GM18951 (cell line): Measurements from ENCODE around the gene ME1.
"Not testable (repeated sequence)": the region's sequence is repeated elsewhere in the genome, so short reads cannot be mapped to it uniquely, and the experiment has no call there.

Source experiments
- POLR2A ChIP-seq: IDR thresholded peaks from 4 replicates; pipeline ENCODE4 v1.6.1; 2011; ENCODE audit warnings: mild to moderate bottlenecking; ENCODE audit not compliant: insufficient read length, insufficient read depth; ENCODE audit errors: extremely low read depth
- in situ Hi-C: fragments of 300-500 bp; cut with MboI; formaldehyde crosslinking; loops from one replicate; pipeline ENCODE4 v1.12.0; 2022; ENCODE audit warnings: low sequenced_read_pairs, mixed read lengths, inconsistent platforms; ENCODE audit not compliant: unreplicated experiment

ME1 gene

DNA sequence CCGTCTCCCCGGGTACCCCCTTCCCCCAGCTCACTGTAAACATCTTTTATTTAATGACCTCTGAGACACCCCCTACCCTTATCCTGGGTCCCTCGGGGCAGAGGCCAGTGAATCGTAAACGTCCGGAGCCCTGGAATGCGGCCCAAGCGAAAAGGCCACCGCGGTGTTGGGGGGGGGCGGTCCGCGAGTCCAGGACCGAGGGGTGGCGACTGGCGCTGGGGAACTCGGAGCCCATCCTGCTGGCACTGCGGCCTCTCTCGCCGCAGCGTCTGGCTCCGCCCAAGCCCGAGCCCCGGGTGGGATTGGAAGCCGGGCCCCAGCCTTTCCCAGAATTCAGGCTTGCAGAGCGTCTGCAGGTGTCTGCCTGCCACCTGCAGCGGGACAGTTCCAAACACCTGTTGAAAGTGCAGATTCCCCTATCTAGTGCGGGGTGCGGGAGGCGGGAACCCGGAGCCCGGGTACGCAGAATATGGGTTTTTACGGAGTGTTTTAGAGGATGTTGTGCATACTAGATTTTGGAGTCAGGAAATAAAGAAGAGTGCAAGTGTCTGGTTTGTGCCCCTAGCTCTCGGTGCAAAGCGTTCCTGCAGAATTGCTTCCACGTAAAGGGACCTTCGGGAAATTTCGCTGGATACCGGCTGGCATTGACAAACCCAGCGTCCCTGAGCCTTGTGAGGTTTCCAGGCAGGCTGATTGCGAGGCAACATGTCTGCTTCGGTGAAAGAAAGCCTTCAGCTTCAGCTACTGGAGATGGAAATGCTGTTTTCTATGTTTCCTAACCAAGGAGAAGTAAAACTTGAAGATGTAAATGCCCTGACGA is 236.9 kb downstream of the ME1 start:
- no peak for TF ChIP-seq POLR2A

GRCh38 chr6:83192871-83193746 is 237.7 kb downstream of the ME1 start, which contains the start of the genes PGM3 and RWDD2A:
Gene PGM3, minus strand, starts transcription at chr6:83193265. Its CDS starts 2,253 bp downstream, at chr6:83191012.
Gene RWDD2A, plus strand, starts transcription at chr6:83193357. Its CDS starts 1,095 bp downstream, at chr6:83194452.
- peak; percentile 90 for TF ChIP-seq POLR2A
- in situ Hi-C loops, result no loop called here

More for the DNA sequence above, 236.9 kb downstream of the ME1 start:
- in situ Hi-C loops, result no loop called here

DNA sequence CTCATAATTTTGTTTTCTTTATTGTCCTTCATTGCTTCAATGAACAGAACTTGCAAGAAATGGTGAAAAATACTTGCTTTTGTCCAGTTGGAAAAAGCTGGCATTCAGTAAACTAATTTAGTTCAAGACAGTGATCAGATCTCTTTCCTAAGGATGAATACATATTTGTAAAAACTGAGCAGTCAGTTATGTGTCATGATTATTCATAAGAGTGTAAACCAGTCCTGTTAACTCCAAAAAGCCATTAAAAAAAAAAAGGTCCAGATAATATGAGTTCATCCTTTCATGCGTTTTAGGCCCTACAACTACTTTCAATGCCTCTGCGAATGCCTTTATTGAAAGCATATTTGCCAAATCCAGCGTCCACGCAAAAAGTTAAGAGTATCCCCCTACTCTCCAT is 238.4 kb downstream of the ME1 start:
- TF ChIP-seq POLR2A, result no peak
- in situ Hi-C loops, result no loop called here

GRCh38 chr6:83191974-83192373 is 238.9 kb downstream of the ME1 start:
- in situ Hi-C loops, result not testable (repeated sequence)

DNA sequence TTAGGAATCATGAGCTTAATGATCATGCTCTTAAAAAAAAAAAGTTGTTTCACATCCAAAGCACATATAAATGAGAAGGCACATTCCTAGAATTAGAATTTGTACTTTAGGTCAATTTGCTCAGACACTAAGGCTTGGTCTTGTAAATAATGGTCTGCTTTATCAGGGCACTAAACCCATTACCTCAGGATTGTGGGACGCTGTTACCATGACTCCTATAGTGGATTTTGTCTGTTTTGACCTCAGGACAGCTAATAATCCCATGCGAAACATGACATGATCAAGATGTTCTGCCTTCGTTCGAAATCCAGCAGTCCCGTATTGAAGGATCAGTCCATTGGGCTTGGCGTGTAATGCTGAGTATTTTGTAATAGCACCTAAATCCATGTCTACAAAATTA is 240.2 kb downstream of the ME1 start:
- in situ Hi-C loops, result no loop called here
- TF ChIP-seq POLR2A, result no peak

GRCh38 chr6:83188501-83188900 is 242.3 kb downstream of the ME1 start:
- TF ChIP-seq POLR2A, result no peak

DNA sequence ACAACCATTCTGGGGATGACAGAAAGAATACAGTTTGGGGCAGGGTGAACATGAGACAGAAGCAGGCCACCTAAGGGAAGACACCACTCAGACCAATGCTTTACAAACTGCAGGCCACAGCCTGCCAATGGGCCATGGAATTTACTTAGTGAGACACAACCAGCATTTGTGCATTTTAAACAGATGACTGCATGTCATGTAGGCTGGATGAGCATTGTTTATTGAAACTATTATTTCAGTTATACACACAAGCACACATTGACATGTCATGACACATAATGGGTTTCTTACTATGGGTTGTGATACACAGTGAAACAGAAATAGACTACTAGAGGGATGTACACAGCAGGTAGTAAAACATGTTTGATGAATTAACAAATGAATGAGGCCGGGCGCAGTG is 245.8 kb downstream of the ME1 start:
- in situ Hi-C loops, result no loop called here

More at GRCh38 chr6:83188501-83188900, 242.3 kb downstream of the ME1 start:
- in situ Hi-C loops, result no loop called here

GRCh38 chr6:83183082-83183828 is 247.6 kb downstream of the ME1 start:
- in situ Hi-C loops, result no loop called here
- no peak for TF ChIP-seq POLR2A

More for the DNA sequence above, 245.8 kb downstream of the ME1 start:
- no peak for TF ChIP-seq POLR2A

GRCh38 chr6:83182114-83182513 is 248.7 kb downstream of the ME1 start:
- TF ChIP-seq POLR2A, result no peak
- in situ Hi-C loops, result no loop called here

- TF ChIP-seq POLR2A, result no peak
- in situ Hi-C loops, result no loop called here
Measured at GRCh38 chr6:83180426-83180950, 250.4 kb downstream of the ME1 start.

- no peak for TF ChIP-seq POLR2A
- in situ Hi-C loops, result no loop called here
Measured at GRCh38 chr6:83176246-83176645, 254.6 kb downstream of the ME1 start.

DNA sequence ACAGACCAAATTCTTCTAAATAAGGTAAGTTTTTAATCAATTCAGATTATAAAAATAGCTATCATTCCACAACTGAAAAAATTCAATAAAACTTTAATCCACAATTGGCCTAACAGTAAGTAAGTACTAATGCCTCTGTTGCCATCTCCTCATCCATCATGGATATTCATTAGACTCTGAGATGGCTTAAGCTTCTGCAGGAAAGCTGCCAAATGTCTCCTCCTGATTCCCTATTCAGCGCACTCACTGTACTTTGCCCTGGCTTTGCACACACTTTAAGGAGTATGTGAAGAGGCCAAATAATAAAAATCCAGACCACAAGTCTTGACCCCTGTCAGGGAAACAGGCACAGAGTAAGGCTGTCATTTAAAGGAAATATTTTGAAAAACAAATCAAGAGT is 261.3 kb downstream of the ME1 start:
- no peak for TF ChIP-seq POLR2A
- in situ Hi-C loops, result no loop called here

- in situ Hi-C loops, result no loop called here
- no peak for TF ChIP-seq POLR2A
Measured at GRCh38 chr6:83169106-83169505, 261.7 kb downstream of the ME1 start.
